HepG2 (cell line): ENCODE results near the gene CLDN14.

Source experiments
- CENPT ChIP-seq: sonication (generic); formaldehyde crosslinking; IDR thresholded peaks from 2 replicates; pipeline ENCODE4 v1.8.0; 2022; ENCODE audit warnings: low read depth, mild to moderate bottlenecking, moderate library complexity, missing genetic modification reagents
- CREBL2 ChIP-seq: sonication (generic); formaldehyde crosslinking; IDR thresholded peaks from 2 replicates; pipeline ENCODE4 v1.8.1; 2023; ENCODE audit warnings: missing genetic modification reagents, mild to moderate bottlenecking, borderline replicate concordance
- ELK4 ChIP-seq: sonication (generic); formaldehyde crosslinking; IDR thresholded peaks from 2 replicates; pipeline ENCODE4 v1.9.0; 2021; ENCODE audit warnings: missing genetic modification reagents, borderline replicate concordance
- ETV6 ChIP-seq: sonication (generic); formaldehyde crosslinking; conservative IDR thresholded peaks from 2 replicates; pipeline ENCODE4 v1.4.0; 2020; ENCODE audit warnings: missing genetic modification reagents
- EZH2 ChIP-seq: conservative IDR thresholded peaks from 2 replicates; pipeline ENCODE4 v1.6.1; 2012; ENCODE audit warnings: mild to moderate bottlenecking, low read depth, low read length, moderate library complexity
- HDAC2 ChIP-seq: sonication (generic); formaldehyde crosslinking; IDR thresholded peaks from 2 replicates; pipeline ENCODE4 v1.4.0; 2020; ENCODE audit warnings: missing genetic modification reagents
- NFE2L2 ChIP-seq: fragments of 150-350 bp; IDR thresholded peaks from 2 replicates; pipeline ENCODE4 v1.6.1; 2014; ENCODE audit warnings: low read length
- POLR2A ChIP-seq, 2 experiments: IDR thresholded peaks; 2 replicates each; pipeline ENCODE4 v1.6.1; 2011; ENCODE audit warnings: low read depth in 2 of 2, low read length in 2 of 2, mild to moderate bottlenecking in 1 of 2, moderate library complexity in 1 of 2; ENCODE audit not compliant: insufficient read depth in 1 of 2
- POLR2AphosphoS2 ChIP-seq: IDR thresholded peaks from 2 replicates; pipeline ENCODE4 v1.6.1; 2011; ENCODE audit warnings: low read depth, low read length, improper control_type of control experiment
- POLR2G ChIP-seq: fragments of 200-400 bp; formaldehyde crosslinking; IDR thresholded peaks from 2 replicates; pipeline ENCODE4 v1.6.1; 2018; ENCODE audit warnings: mild to moderate bottlenecking, low read depth, low read length, moderate library complexity
- TCF7 ChIP-seq: sonication (generic); IDR thresholded peaks from 2 replicates; pipeline ENCODE4 v1.6.1; 2016; ENCODE audit warnings: antibody characterized with exemption, low read depth
- THAP11 ChIP-seq: IDR thresholded peaks from 2 replicates; pipeline ENCODE4 v1.6.1; 2016; ENCODE audit warnings: missing biosample characterization, missing genetic modification reagents
- ZNF205 ChIP-seq: IDR thresholded peaks from 2 replicates; pipeline ENCODE4 v1.6.1; 2018; ENCODE audit warnings: missing biosample characterization, missing genetic modification reagents

GRCh38 chr21:36441715-36442114 is 38.2 kb downstream of the CLDN14 start:
- TF ChIP-seq POLR2A (IDR thresholded peaks at IDR 0.05; ENCODE audit: insufficient read depth in 1 of 2, low read depth in 2 of 2, low read length in 2 of 2) = no peak
- no peak for TF ChIP-seq NFE2L2
- no peak for TF ChIP-seq POLR2G
- no peak for TF ChIP-seq ETV6 (CRISPR knock-in tag)
- no peak for TF ChIP-seq CENPT (CRISPR knock-in tag)
- no peak for TF ChIP-seq HDAC2 (CRISPR knock-in tag)
- no peak for TF ChIP-seq POLR2AphosphoS2
- TF ChIP-seq ELK4 (CRISPR knock-in tag) = no peak
- TF ChIP-seq CREBL2 (CRISPR knock-in tag) = no peak
- no peak for TF ChIP-seq TCF7
- no peak for TF ChIP-seq ZNF205 (CRISPR knock-in tag)
- TF ChIP-seq EZH2 = no peak
- no peak for TF ChIP-seq THAP11 (CRISPR knock-in tag)
